IPS-20b (cell line): ENCODE data around the gene GMPR2.
A peak's percentile ranks its signal among the peaks of the same experiment; 100 is the strongest.

Experiments used
- H3K27ac ChIP-seq: one replicate; pipeline ENCODE4 v1.5.1; 2013; ENCODE audit warnings: low read length
- H3K27me3 ChIP-seq: 2 replicates; pipeline ENCODE4 v1.6.1; 2013; ENCODE audit warnings: mild to moderate bottlenecking, low read length, inconsistent platforms; ENCODE audit not compliant: insufficient read depth
- H3K36me3 ChIP-seq: 2 replicates; pipeline ENCODE4 v1.6.1; 2013; ENCODE audit warnings: low read depth, mild to moderate bottlenecking, inconsistent platforms, low read length, moderate library complexity; ENCODE audit not compliant: insufficient read depth
- H3K4me1 ChIP-seq: 2 replicates; pipeline ENCODE4 v1.6.1; 2013; ENCODE audit warnings: mild to moderate bottlenecking, control low read depth, inconsistent platforms, low read length, moderate library complexity; ENCODE audit not compliant: insufficient read depth
- H3K4me3 ChIP-seq: 2 replicates; pipeline ENCODE4 v1.5.1; 2013; ENCODE audit warnings: mild to moderate bottlenecking, low read length, inconsistent platforms
- H3K9ac ChIP-seq: 2 replicates; pipeline ENCODE4 v1.6.1; 2013; ENCODE audit warnings: low read depth, mild to moderate bottlenecking, inconsistent platforms, low read length, moderate library complexity
- H3K9me3 ChIP-seq: 2 replicates; pipeline ENCODE4 v1.6.1; 2013; ENCODE audit warnings: mild to moderate bottlenecking, low read depth, low read length, inconsistent platforms; ENCODE audit not compliant: insufficient read depth

GMPR2 gene

GRCh38 chr14:24267516-24267915 lies 34.8 kb downstream of the GMPR2 start:
- H3K4me3 ChIP-seq, result no peak overlapping the region
- no peak overlapping the region for H3K9ac ChIP-seq
- H3K9me3 ChIP-seq, result no peaks in the 10 kb centered on the region
- H3K36me3 ChIP-seq, result no peaks in the 10 kb centered on the region
- no peaks in the 10 kb centered on the region for H3K27me3 ChIP-seq
- no peak overlapping the region for H3K27ac ChIP-seq
- H3K4me1 ChIP-seq, result peaks cover 4% of the 10 kb centered on the region; the same call in 1 of the 2 replicates

- Histone ChIP-seq H3K4me1 (peaks cover 4% of the 10 kb centered on the region; the same call in 1 of the 2 replicates), H3K36me3 (no peaks in the 10 kb centered on the region), H3K27ac (no peak overlapping the region), H3K9ac (no peak overlapping the region), H3K9me3 (no peaks in the 10 kb centered on the region), H3K27me3 (no peaks in the 10 kb centered on the region), H3K4me3 (no peak overlapping the region)
These were observed 35.5 kb downstream of the GMPR2 start for GRCh38 chr14:24268225-24268624.

GRCh38 chr14:24269368-24269767 lies 36.6 kb downstream of the GMPR2 start:
- Histone ChIP-seq H3K9me3 (no peaks in the 10 kb centered on the region), H3K9ac (no peak overlapping the region), H3K27me3 (no peaks in the 10 kb centered on the region), H3K4me1 (no peaks in the 10 kb centered on the region; the same call in 1 of the 2 replicates), H3K27ac (no peak overlapping the region), H3K36me3 (no peaks in the 10 kb centered on the region), H3K4me3 (no peak overlapping the region)

- no peak overlapping the region for H3K4me3 ChIP-seq
- H3K36me3 ChIP-seq, result no peaks in the 10 kb centered on the region
- no peaks in the 10 kb centered on the region for H3K27me3 ChIP-seq
- no peak overlapping the region for H3K9ac ChIP-seq
- H3K27ac ChIP-seq, result no peak overlapping the region
- no peaks in the 10 kb centered on the region; the same call in 1 of the 2 replicates for H3K4me1 ChIP-seq
- no peaks in the 10 kb centered on the region for H3K9me3 ChIP-seq
These were observed 37.3 kb downstream of the GMPR2 start for GRCh38 chr14:24269910-24270536.

GRCh38 chr14:24270537-24271133 lies 37.9 kb downstream of the GMPR2 start:
- H3K36me3 ChIP-seq, result no peaks in the 10 kb centered on the region
- H3K9ac ChIP-seq, result peak overlapping the region; percentile 96; the same call in 1 of the 2 replicates
- H3K4me1 ChIP-seq, result no peaks in the 10 kb centered on the region; the same call in 1 of the 2 replicates
- peak overlapping the region; percentile 77 for H3K27ac ChIP-seq
- H3K27me3 ChIP-seq, result no peaks in the 10 kb centered on the region
- no peaks in the 10 kb centered on the region for H3K9me3 ChIP-seq
- H3K4me3 ChIP-seq, result peak overlapping the region; percentile 86

- Histone ChIP-seq H3K9me3 (no peaks in the 10 kb centered on the region), H3K4me1 (no peaks in the 10 kb centered on the region; the same call in 1 of the 2 replicates), H3K9ac (peak within 1 kb of the TSS; percentile 96), H3K4me3 (peak within 1 kb of the TSS; percentile 86), H3K27ac (peak within 1 kb of the TSS; percentile 77), H3K36me3 (no peaks in the 10 kb centered on the region), H3K27me3 (no peaks in the 10 kb centered on the region)
These were observed 38.6 kb downstream of the GMPR2 start, which contains the start of gene RABGGTA for GRCh38 chr14:24271134-24271833. TSS of gene RABGGTA (minus strand) at chr14:24271597. CDS start at chr14:24271115, 482 bp downstream.

- H3K4me3 ChIP-seq, result peak overlapping the region; percentile 86
- H3K9ac ChIP-seq, result peak overlapping the region; percentile 96; the same call in 1 of the 2 replicates
- no peaks in the 10 kb centered on the region for H3K36me3 ChIP-seq
- H3K9me3 ChIP-seq, result no peaks in the 10 kb centered on the region
- H3K27me3 ChIP-seq, result no peaks in the 10 kb centered on the region
- no peak overlapping the region for H3K27ac ChIP-seq
- H3K4me1 ChIP-seq, result no peaks in the 10 kb centered on the region; the same call in 1 of the 2 replicates
These were observed 39.1 kb downstream of the GMPR2 start for GRCh38 chr14:24271834-24272263.

- Histone ChIP-seq H3K27me3 (no peaks in the 10 kb centered on the region), H3K4me3 (no peak overlapping the region), H3K4me1 (no peaks in the 10 kb centered on the region; the same call in 1 of the 2 replicates), H3K9me3 (no peaks in the 10 kb centered on the region), H3K27ac (no peak overlapping the region), H3K9ac (no peak overlapping the region), H3K36me3 (no peaks in the 10 kb centered on the region)
These were observed 39.7 kb downstream of the GMPR2 start for GRCh38 chr14:24272467-24272866.

GRCh38 chr14:24273422-24273998 lies 40.8 kb downstream of the GMPR2 start:
- no peak overlapping the region for H3K4me3 ChIP-seq
- no peaks in the 10 kb centered on the region for H3K9me3 ChIP-seq

GRCh38 chr14:24274101-24274543 lies 41.4 kb downstream of the GMPR2 start:
- H3K9ac ChIP-seq, result no peak overlapping the region

More at GRCh38 chr14:24273422-24273998, 40.8 kb downstream of the GMPR2 start:
- Histone ChIP-seq H3K4me1 (no peaks in the 10 kb centered on the region; the same call in 1 of the 2 replicates), H3K27ac (no peak overlapping the region), H3K27me3 (no peaks in the 10 kb centered on the region), H3K36me3 (no peaks in the 10 kb centered on the region), H3K9ac (no peak overlapping the region)

GRCh38 chr14:24277071-24277470 lies 44.3 kb downstream of the GMPR2 start:
- Histone ChIP-seq H3K4me1 (no peaks in the 10 kb centered on the region; the same call in 1 of the 2 replicates), H3K27me3 (no peaks in the 10 kb centered on the region), H3K4me3 (no peak overlapping the region), H3K27ac (no peak overlapping the region), H3K9ac (no peak overlapping the region), H3K36me3 (no peaks in the 10 kb centered on the region), H3K9me3 (no peaks in the 10 kb centered on the region)

More at GRCh38 chr14:24274101-24274543, 41.4 kb downstream of the GMPR2 start:
- no peaks in the 10 kb centered on the region for H3K27me3 ChIP-seq
- no peaks in the 10 kb centered on the region; the same call in 1 of the 2 replicates for H3K4me1 ChIP-seq
- H3K27ac ChIP-seq, result no peak overlapping the region
- H3K9me3 ChIP-seq, result no peaks in the 10 kb centered on the region
- no peaks in the 10 kb centered on the region for H3K36me3 ChIP-seq
- H3K4me3 ChIP-seq, result no peak overlapping the region
